Peyer's patch (tissue), 4 donors: Measurements from ENCODE around the gene SLC36A1. TPM values are rescaled to one million over a fixed set of nuclear protein-coding genes. Genes with fewer than 3 reads are reported as not detected.

ENCODE experiments used
- DNase-seq, 3 donors: peaks; one replicate each; pipeline ENCODE4 v3.0.0-alpha.2; 2017 to 2019
- H3K27ac ChIP-seq, 4 donors: fragments of 200-600 bp; sonication (generic); one replicate each; pipeline ENCODE4 v1.5.1; 2016 to 2019
- H3K27me3 ChIP-seq, 2 donors: fragments of 200-600 bp; sonication (generic); one replicate each; pipeline ENCODE4 v1.5.1; 2019
- H3K36me3 ChIP-seq, 3 donors: fragments of 200-600 bp; sonication (generic); one replicate each; pipeline ENCODE4 v1.5.1; 2016 to 2019
- H3K4me1 ChIP-seq, 4 donors: fragments of 200-600 bp; sonication (generic); one replicate each; pipeline ENCODE4 v1.5.1; 2016 to 2019
- H3K4me3 ChIP-seq, 4 donors: fragments of 200-600 bp; sonication (generic); 1 replicate in 3 of 4; 2 replicates in 1 of 4; pipeline ENCODE4 v1.5.1; 2016 to 2019; ENCODE audit warnings: mild to moderate bottlenecking in 1 of 4
- H3K9me3 ChIP-seq, 4 donors: fragments of 200-600 bp; sonication (generic); one replicate each; pipeline ENCODE4 v1.5.1; 2016 to 2019; ENCODE audit warnings: mild to moderate bottlenecking in 1 of 4
- POLR2A ChIP-seq, 2 donors: fragments of 450-650 bp; IDR thresholded peaks; one replicate each; pipeline ENCODE4 v1.5.1; 2017; ENCODE audit warnings: antibody characterized with exemption in 2 of 2, mild to moderate bottlenecking in 2 of 2, moderate library complexity in 2 of 2
- total RNA-seq, 4 donors: library from RNA; depleted of rRNA; stranded (reverse); fragments of >200 nt; gene quantifications; one replicate each; pipeline ENCODE4 v1.1.0, GENCODE V29; 2016
- TF ChIP-seq, protein P1 (sequence below), 6 experiments: fragments of 450-650 bp in 4 of 6; fragments of 200-600 bp in 2 of 6; sonication (generic) in 1 of 6; IDR thresholded peaks; one replicate each; pipeline ENCODE4 v1.5.1; 2017 to 2019; ENCODE audit warnings: antibody characterized with exemption in 6 of 6, mild to moderate bottlenecking in 3 of 6, moderate library complexity in 1 of 6

Gene SLC36A1
- total RNA-seq, 4 donors from 2014 or later, result 23.9 to 171 (median 107) TPM

GRCh38 chr5:151483176-151483575, 35.8 kb downstream of the SLC36A1 start:
- H3K4me1 ChIP-seq, result no peaks in the 10 kb centered on the region
- H3K36me3 ChIP-seq, result peaks cover 0 to 73% (median 2%) of the 10 kb centered on the region in 3 donors
- peak overlapping the region in 1 of 4 donors; percentile 9 for H3K27ac ChIP-seq
- no peaks in the 10 kb centered on the region for H3K9me3 ChIP-seq
- no peak overlapping the region for H3K4me3 ChIP-seq
- no peaks in the 10 kb centered on the region for H3K27me3 ChIP-seq
- TF ChIP-seq POLR2A (IDR thresholded peaks at IDR 0.05), result no peak
- TF ChIP-seq, protein P1, sequence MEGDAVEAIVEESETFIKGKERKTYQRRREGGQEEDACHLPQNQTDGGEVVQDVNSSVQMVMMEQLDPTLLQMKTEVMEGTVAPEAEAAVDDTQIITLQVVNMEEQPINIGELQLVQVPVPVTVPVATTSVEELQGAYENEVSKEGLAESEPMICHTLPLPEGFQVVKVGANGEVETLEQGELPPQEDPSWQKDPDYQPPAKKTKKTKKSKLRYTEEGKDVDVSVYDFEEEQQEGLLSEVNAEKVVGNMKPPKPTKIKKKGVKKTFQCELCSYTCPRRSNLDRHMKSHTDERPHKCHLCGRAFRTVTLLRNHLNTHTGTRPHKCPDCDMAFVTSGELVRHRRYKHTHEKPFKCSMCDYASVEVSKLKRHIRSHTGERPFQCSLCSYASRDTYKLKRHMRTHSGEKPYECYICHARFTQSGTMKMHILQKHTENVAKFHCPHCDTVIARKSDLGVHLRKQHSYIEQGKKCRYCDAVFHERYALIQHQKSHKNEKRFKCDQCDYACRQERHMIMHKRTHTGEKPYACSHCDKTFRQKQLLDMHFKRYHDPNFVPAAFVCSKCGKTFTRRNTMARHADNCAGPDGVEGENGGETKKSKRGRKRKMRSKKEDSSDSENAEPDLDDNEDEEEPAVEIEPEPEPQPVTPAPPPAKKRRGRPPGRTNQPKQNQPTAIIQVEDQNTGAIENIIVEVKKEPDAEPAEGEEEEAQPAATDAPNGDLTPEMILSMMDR (IDR thresholded peaks at IDR 0.05), result no peak
- no peak for DNase-seq

- no peaks in the 10 kb centered on the region for H3K27me3 ChIP-seq
- no peak for TF ChIP-seq POLR2A (IDR thresholded peaks at IDR 0.05)
- TF ChIP-seq, protein P1 (IDR thresholded peaks at IDR 0.05), result no peak
- no peaks in the 10 kb centered on the region for H3K4me1 ChIP-seq
- H3K36me3 ChIP-seq, result peaks cover 0 to 73% (median 2%) of the 10 kb centered on the region in 3 donors
- H3K9me3 ChIP-seq, result no peaks in the 10 kb centered on the region
- no peak overlapping the region for H3K4me3 ChIP-seq
- DNase-seq, result no peak
- H3K27ac ChIP-seq, result peak overlapping the region in 1 of 4 donors; percentile 9
Observed at GRCh38 chr5:151483647-151484046, 36.2 kb downstream of the SLC36A1 start.

- Histone ChIP-seq H3K27me3 (no peaks in the 10 kb centered on the region), H3K4me1 (no peaks in the 10 kb centered on the region), H3K4me3 (no peak overlapping the region), H3K9me3 (no peaks in the 10 kb centered on the region), H3K36me3 (peaks cover 0 to 66% (median 2%) of the 10 kb centered on the region in 3 donors), H3K27ac (no peak overlapping the region)
- no peak for DNase-seq
- TF ChIP-seq, protein P1 (IDR thresholded peaks at IDR 0.05), result no peak
- TF ChIP-seq POLR2A (IDR thresholded peaks at IDR 0.05), result no peak
Observed at GRCh38 chr5:151487544-151487943, 40.1 kb downstream of the SLC36A1 start.

GRCh38 chr5:151490627-151491026, 43.2 kb downstream of the SLC36A1 start:
- TF ChIP-seq, protein P1 (IDR thresholded peaks at IDR 0.05), result no peak
- no peak for TF ChIP-seq POLR2A (IDR thresholded peaks at IDR 0.05)
- peaks cover 0 to 60% (median 0%) of the 10 kb centered on the region in 3 donors for H3K36me3 ChIP-seq
- no peaks in the 10 kb centered on the region for H3K9me3 ChIP-seq

DNA sequence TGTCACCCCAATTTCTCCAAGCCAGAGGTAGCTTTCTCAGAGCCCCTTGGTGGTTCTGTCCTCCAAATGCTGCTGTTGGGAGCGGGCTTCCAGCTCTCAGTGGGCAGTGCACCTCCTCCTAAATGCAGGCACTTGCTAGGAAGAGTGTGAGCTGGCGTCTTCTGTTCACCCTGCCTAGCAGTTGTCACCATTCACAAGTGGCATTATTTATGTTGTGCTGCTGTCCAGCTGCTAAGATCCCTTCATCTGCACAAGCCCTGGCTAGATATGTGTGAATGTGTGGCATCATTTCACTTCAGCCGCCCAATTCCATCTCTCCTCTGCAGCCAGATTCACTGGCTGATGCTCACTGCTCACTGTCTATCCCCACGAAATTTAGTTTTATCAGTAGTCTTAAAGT, 43.7 kb downstream of the SLC36A1 start:
- Histone ChIP-seq H3K27me3 (no peaks in the 10 kb centered on the region), H3K9me3 (no peaks in the 10 kb centered on the region), H3K27ac (no peak overlapping the region), H3K4me1 (no peaks in the 10 kb centered on the region), H3K36me3 (peaks cover 0 to 59% (median 0%) of the 10 kb centered on the region in 3 donors), H3K4me3 (no peak overlapping the region)
- no peak for DNase-seq
- TF ChIP-seq POLR2A (IDR thresholded peaks at IDR 0.05), result no peak
- TF ChIP-seq, protein P1 (IDR thresholded peaks at IDR 0.05), result no peak

More at GRCh38 chr5:151490627-151491026, 43.2 kb downstream of the SLC36A1 start:
- Histone ChIP-seq H3K4me1 (no peaks in the 10 kb centered on the region), H3K27me3 (no peaks in the 10 kb centered on the region), H3K4me3 (no peak overlapping the region), H3K27ac (no peak overlapping the region)
- DNase-seq, result no peak

- Histone ChIP-seq H3K4me1 (no peaks in the 10 kb centered on the region), H3K27ac (no peak overlapping the region), H3K9me3 (no peaks in the 10 kb centered on the region), H3K27me3 (no peaks in the 10 kb centered on the region), H3K36me3 (peaks cover 0 to 48% (median 0%) of the 10 kb centered on the region in 3 donors), H3K4me3 (no peak overlapping the region)
- DNase-seq, result no peak
- no peak for TF ChIP-seq POLR2A (IDR thresholded peaks at IDR 0.05)
- TF ChIP-seq, protein P1 (IDR thresholded peaks at IDR 0.05), result no peak
Observed at GRCh38 chr5:151492729-151493128, 45.3 kb downstream of the SLC36A1 start.
